ENCODE measurements around the gene KCTD5.

GRCh38 chr16:2675021-2675420 lies 7.3 kb upstream of the KCTD5 start:
- no peak for TF ChIP-seq POLR2AphosphoS5 (IDR thresholded peaks at IDR 0.05)
- TF ChIP-seq POLR2A (IDR thresholded peaks at IDR 0.05): no peak
- TF ChIP-seq, protein P1, sequence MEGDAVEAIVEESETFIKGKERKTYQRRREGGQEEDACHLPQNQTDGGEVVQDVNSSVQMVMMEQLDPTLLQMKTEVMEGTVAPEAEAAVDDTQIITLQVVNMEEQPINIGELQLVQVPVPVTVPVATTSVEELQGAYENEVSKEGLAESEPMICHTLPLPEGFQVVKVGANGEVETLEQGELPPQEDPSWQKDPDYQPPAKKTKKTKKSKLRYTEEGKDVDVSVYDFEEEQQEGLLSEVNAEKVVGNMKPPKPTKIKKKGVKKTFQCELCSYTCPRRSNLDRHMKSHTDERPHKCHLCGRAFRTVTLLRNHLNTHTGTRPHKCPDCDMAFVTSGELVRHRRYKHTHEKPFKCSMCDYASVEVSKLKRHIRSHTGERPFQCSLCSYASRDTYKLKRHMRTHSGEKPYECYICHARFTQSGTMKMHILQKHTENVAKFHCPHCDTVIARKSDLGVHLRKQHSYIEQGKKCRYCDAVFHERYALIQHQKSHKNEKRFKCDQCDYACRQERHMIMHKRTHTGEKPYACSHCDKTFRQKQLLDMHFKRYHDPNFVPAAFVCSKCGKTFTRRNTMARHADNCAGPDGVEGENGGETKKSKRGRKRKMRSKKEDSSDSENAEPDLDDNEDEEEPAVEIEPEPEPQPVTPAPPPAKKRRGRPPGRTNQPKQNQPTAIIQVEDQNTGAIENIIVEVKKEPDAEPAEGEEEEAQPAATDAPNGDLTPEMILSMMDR (IDR thresholded peaks at IDR 0.05): no peak

All from gastroesophageal sphincter (tissue), 3 donors.